SK-N-SH (cell line): ENCODE data around the gene DEFB131B.
"Not testable (repeated sequence)": the region's sequence is repeated elsewhere in the genome, so short reads cannot be mapped to it uniquely, and the experiment has no call there.

Experiments used
- EP300 ChIP-seq, 2 experiments: IDR thresholded peaks; 2 replicates each; pipeline versions ENCODE4 v1.4.0 to v1.6.1; 2012; ENCODE audit warnings: borderline replicate concordance in 1 of 2, low read depth in 1 of 2, low read length in 1 of 2
- EZH2phosphoT487 ChIP-seq: fragments of 200-600 bp; sonication (generic); IDR thresholded peaks from 2 replicates; pipeline ENCODE4 v1.6.1; 2017; ENCODE audit warnings: low read depth, mixed run types, mild to moderate bottlenecking, antibody characterized with exemption, moderate library complexity, borderline replicate concordance
- MXI1 ChIP-seq: IDR thresholded peaks from 2 replicates; pipeline ENCODE4 v1.6.1; 2012; ENCODE audit warnings: mild to moderate bottlenecking, low read depth, low read length, improper control_type of control experiment
- NFIC ChIP-seq: IDR thresholded peaks from 2 replicates; pipeline ENCODE4 v1.4.0; 2012; ENCODE audit warnings: borderline replicate concordance
- TEAD4 ChIP-seq: IDR thresholded peaks from 2 replicates; pipeline ENCODE4 v1.4.0; 2012; ENCODE audit warnings: mild to moderate bottlenecking, borderline replicate concordance; ENCODE audit not compliant: insufficient read depth
- TF ChIP-seq, protein P1 (sequence below): fragments of 200-600 bp; sonication (generic); IDR thresholded peaks from 2 replicates; pipeline ENCODE4 v1.6.1; 2017; ENCODE audit warnings: antibody characterized with exemption, mild to moderate bottlenecking, moderate library complexity

DNA sequence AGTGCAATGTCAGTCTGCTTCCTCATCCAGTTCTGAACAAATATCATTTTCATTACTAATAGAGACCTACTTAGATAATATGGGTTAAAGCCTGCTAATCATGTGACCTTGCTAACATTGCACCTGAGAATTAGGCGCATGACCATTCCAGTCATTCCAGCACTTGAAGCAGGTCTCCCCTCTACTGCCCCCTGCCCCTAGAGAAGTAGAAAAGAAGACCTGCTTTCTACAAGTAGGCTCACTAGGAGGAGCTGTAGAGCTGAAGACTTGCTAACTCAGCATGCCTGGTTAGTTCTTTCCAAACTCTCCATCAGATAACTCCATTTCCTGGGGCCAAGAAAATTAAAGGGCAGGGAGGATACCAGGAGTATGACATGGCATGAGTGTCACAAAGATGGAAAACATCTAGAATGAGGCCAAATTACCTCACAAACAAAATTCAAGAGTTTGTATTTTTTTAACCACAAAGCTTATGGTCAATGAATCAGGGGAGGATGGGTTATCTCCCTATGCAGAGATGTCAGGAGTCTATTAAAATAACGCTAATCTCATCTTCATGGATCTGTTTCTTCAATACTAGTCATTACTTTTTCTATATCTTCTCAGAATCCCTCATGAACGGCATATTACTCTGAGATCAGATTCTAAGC, 14.2 kb upstream of the DEFB131B start:
- TF ChIP-seq NFIC; MXI1; TEAD4; EP300 (IDR thresholded peaks at IDR 0.05; ENCODE audit: borderline replicate concordance in 1 of 2, low read depth in 1 of 2, low read length in 1 of 2); EZH2phosphoT487: not testable (repeated sequence)
- TF ChIP-seq, protein P1, sequence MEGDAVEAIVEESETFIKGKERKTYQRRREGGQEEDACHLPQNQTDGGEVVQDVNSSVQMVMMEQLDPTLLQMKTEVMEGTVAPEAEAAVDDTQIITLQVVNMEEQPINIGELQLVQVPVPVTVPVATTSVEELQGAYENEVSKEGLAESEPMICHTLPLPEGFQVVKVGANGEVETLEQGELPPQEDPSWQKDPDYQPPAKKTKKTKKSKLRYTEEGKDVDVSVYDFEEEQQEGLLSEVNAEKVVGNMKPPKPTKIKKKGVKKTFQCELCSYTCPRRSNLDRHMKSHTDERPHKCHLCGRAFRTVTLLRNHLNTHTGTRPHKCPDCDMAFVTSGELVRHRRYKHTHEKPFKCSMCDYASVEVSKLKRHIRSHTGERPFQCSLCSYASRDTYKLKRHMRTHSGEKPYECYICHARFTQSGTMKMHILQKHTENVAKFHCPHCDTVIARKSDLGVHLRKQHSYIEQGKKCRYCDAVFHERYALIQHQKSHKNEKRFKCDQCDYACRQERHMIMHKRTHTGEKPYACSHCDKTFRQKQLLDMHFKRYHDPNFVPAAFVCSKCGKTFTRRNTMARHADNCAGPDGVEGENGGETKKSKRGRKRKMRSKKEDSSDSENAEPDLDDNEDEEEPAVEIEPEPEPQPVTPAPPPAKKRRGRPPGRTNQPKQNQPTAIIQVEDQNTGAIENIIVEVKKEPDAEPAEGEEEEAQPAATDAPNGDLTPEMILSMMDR, result peak; percentile 75
